Ovary (tissue), 3 donors: ENCODE data around the gene B3GNT5.

ENCODE experiments used
- EP300 ChIP-seq: sonication (generic); formaldehyde crosslinking; IDR thresholded peaks from one replicate; pipeline ENCODE4 v1.6.1; 2017; ENCODE audit warnings: antibody characterized with exemption
- TF ChIP-seq, protein P1 (sequence below), 3 donors: fragments of 450-650 bp in 2 of 3; fragments of 200-600 bp in 1 of 3; IDR thresholded peaks; one replicate each; pipeline versions ENCODE4 v1.5.1 to v1.8.0; 2016 to 2022; ENCODE audit warnings: antibody characterized with exemption in 3 of 3, mild to moderate bottlenecking in 1 of 3
- donor health status: DM: no; HTN: no; CAD: no.

DNA sequence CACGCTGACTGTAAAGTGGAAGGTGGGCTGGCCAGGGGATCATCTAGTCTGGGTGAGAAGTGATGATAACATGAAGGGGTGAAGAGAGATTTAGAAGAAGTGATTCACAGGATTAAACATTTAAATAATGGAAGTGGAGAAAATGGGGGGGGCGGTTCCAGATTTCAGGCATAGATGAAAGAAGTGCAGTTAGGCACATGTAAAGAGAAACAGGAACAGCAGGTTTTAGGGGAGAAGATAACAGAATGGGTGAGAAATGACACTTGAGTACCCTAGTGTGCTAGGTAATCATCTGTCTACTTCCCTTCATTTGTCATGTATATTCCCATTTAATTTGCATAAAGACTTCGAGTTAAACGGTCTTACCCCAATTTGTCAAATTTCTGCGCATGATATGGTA lies 15.3 kb downstream of the B3GNT5 start:
- TF ChIP-seq, protein P1, sequence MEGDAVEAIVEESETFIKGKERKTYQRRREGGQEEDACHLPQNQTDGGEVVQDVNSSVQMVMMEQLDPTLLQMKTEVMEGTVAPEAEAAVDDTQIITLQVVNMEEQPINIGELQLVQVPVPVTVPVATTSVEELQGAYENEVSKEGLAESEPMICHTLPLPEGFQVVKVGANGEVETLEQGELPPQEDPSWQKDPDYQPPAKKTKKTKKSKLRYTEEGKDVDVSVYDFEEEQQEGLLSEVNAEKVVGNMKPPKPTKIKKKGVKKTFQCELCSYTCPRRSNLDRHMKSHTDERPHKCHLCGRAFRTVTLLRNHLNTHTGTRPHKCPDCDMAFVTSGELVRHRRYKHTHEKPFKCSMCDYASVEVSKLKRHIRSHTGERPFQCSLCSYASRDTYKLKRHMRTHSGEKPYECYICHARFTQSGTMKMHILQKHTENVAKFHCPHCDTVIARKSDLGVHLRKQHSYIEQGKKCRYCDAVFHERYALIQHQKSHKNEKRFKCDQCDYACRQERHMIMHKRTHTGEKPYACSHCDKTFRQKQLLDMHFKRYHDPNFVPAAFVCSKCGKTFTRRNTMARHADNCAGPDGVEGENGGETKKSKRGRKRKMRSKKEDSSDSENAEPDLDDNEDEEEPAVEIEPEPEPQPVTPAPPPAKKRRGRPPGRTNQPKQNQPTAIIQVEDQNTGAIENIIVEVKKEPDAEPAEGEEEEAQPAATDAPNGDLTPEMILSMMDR (IDR thresholded peaks at IDR 0.05): no peak
- no peak for TF ChIP-seq EP300
